CD14-positive monocyte (primary cell): Measurements from ENCODE around the gene TNFSF10. TPM values are rescaled to one million over a fixed set of nuclear protein-coding genes. Genes with fewer than 3 reads are reported as not detected.

ENCODE experiments used
- DNase-seq, 3 donors: peaks; one replicate each; pipeline ENCODE4 v3.0.0-alpha.2; 2011 to 2022
- H2AFZ ChIP-seq: 2 replicates; pipeline ENCODE4 v1.6.0; 2012; ENCODE audit warnings: mild to moderate bottlenecking, low read depth, low read length, inconsistent platforms; ENCODE audit not compliant: insufficient read depth, poor library complexity, severe bottlenecking
- H3K27ac ChIP-seq, 2 donors: 1 replicate in 1 of 2; 2 replicates in 1 of 2; pipeline ENCODE4 v1.5.1; 2012 to 2013; ENCODE audit warnings: low read length in 2 of 2, control low read depth in 1 of 2, inconsistent platforms in 1 of 2, low read depth in 1 of 2, mild to moderate bottlenecking in 1 of 2
- H3K27me3 ChIP-seq, 2 donors: one replicate each; pipeline versions ENCODE4 v1.6.0 to v1.6.1; 2011 to 2013; ENCODE audit warnings: low read length in 2 of 2; ENCODE audit not compliant: control insufficient read depth in 2 of 2, insufficient read depth in 2 of 2
- H3K36me3 ChIP-seq, 2 donors: replicated peaks in 1 of 2; 1 replicate in 1 of 2; 2 replicates in 1 of 2; pipeline versions ENCODE4 v1.5.1 to v1.6.1; 2012 to 2013; ENCODE audit warnings: low read length in 2 of 2, control low read depth in 1 of 2, inconsistent platforms in 1 of 2, mild to moderate bottlenecking in 1 of 2; ENCODE audit not compliant: insufficient read depth in 2 of 2, control insufficient read depth in 1 of 2
- H3K4me1 ChIP-seq, 2 donors: 1 replicate in 1 of 2; 2 replicates in 1 of 2; pipeline versions ENCODE4 v1.5.1 to v1.6.1; 2012 to 2013; ENCODE audit warnings: low read length in 2 of 2, control low read depth in 1 of 2, inconsistent platforms in 1 of 2, mild to moderate bottlenecking in 1 of 2, moderate library complexity in 1 of 2; ENCODE audit not compliant: insufficient read depth in 2 of 2, control insufficient read depth in 1 of 2
- H3K4me2 ChIP-seq: replicated peaks from 2 replicates; pipeline ENCODE3; 2012; ENCODE audit warnings: low read length, moderate library complexity, mild to moderate bottlenecking; ENCODE audit not compliant: poor library complexity, severe bottlenecking; ENCODE audit errors: extremely low read depth
- H3K4me3 ChIP-seq, 3 experiments: fragments of 200-600 bp in 1 of 3; sonication (generic) in 1 of 3; replicated peaks in 1 of 3; 1 replicate in 2 of 3; 2 replicates in 1 of 3; pipeline ENCODE4 v1.5.1; 2011 to 2013; ENCODE audit warnings: low read length in 3 of 3, mild to moderate bottlenecking in 3 of 3, control low read depth in 2 of 3, low read depth in 2 of 3, inconsistent platforms in 1 of 3, moderate library complexity in 1 of 3
- H3K79me2 ChIP-seq: 2 replicates; pipeline ENCODE4 v1.6.0; 2012; ENCODE audit warnings: mild to moderate bottlenecking, control low read depth, inconsistent platforms, low read length, moderate library complexity; ENCODE audit not compliant: insufficient read depth
- H3K9ac ChIP-seq: 2 replicates; pipeline ENCODE4 v1.6.0; 2017; ENCODE audit warnings: low read length, mild to moderate bottlenecking; ENCODE audit not compliant: insufficient read depth, poor library complexity, severe bottlenecking
- H3K9me3 ChIP-seq, 2 donors: replicated peaks in 1 of 2; 1 replicate in 1 of 2; 2 replicates in 1 of 2; pipeline versions ENCODE4 v1.5.1 to v1.6.1; 2012 to 2013; ENCODE audit warnings: low read length in 2 of 2, control low read depth in 1 of 2; ENCODE audit not compliant: control insufficient read depth in 1 of 2, insufficient read depth in 1 of 2
- H4K20me1 ChIP-seq: 2 replicates; pipeline ENCODE4 v1.6.0; 2012; ENCODE audit warnings: mild to moderate bottlenecking, low read length, control low read depth, moderate library complexity; ENCODE audit not compliant: insufficient read depth
- H3K27ac Mint-ChIP-seq, 7 donors: one replicate each; pipeline ENCODE4 v1.8.0; 2020; ENCODE audit warnings: mild to moderate bottlenecking in 7 of 7, mixed read lengths in 7 of 7, moderate library complexity in 6 of 7, inconsistent platforms in 2 of 7
- H3K27me3 Mint-ChIP-seq, 3 donors: one replicate each; pipeline ENCODE4 v1.8.0; 2021 to 2022; ENCODE audit warnings: low read depth in 3 of 3, mild to moderate bottlenecking in 3 of 3, mixed read lengths in 3 of 3, moderate library complexity in 3 of 3, inconsistent platforms in 1 of 3
- H3K36me3 Mint-ChIP-seq, 2 donors: one replicate each; pipeline ENCODE4 v1.8.0; 2020; ENCODE audit warnings: mixed read lengths in 2 of 2, inconsistent platforms in 1 of 2, mild to moderate bottlenecking in 1 of 2
- H3K4me1 Mint-ChIP-seq: one replicate; pipeline ENCODE4 v1.8.0; 2020; ENCODE audit warnings: mild to moderate bottlenecking, mixed read lengths
- H3K4me3 Mint-ChIP-seq, 2 donors: one replicate each; pipeline ENCODE4 v1.8.0; 2020; ENCODE audit warnings: mild to moderate bottlenecking in 2 of 2, mixed read lengths in 2 of 2, moderate library complexity in 1 of 2
- H3K9me3 Mint-ChIP-seq, 7 donors: one replicate each; pipeline ENCODE4 v1.8.0; 2020 to 2022; ENCODE audit warnings: mixed read lengths in 7 of 7, mild to moderate bottlenecking in 6 of 7, moderate library complexity in 6 of 7, inconsistent platforms in 2 of 7
- CTCF ChIP-seq: fragments of 200-600 bp; IDR thresholded peaks from one replicate; pipeline ENCODE4 v1.8.0; 2022; ENCODE audit warnings: antibody characterized with exemption, mild to moderate bottlenecking
- WGBS: methylation state at CpG from one replicate; pipeline ENCODE4 v1.1.5; 2013; ENCODE audit warnings: missing lambda C conversion rate; ENCODE audit not compliant: insufficient coverage; 5-methylcytosine and 5-hydroxymethylcytosine counted together
- intact Hi-C, 2 donors: fragments of 100-400 bp; cut with micrococcal nuclease; formaldehyde crosslinking; loops; one replicate each; pipeline versions ENCODE4 v1.15.0 to v1.15.1; 2023
- polyA plus RNA-seq, 3 donors: library from polyadenylated mRNA; depleted of rRNA in 1 of 3; unstranded in 2 of 3; stranded (reverse) in 1 of 3; fragments of 300-500 nt in 2 of 3; fragments of >200 nt in 1 of 3; fragmentation: Illumina TruSeq in 2 of 3; gene quantifications; 1 replicate in 2 of 3; 2 replicates in 1 of 3; pipeline ENCODE4 v1.2.3, GENCODE V29; 2012 to 2021

Gene TNFSF10
- polyA plus RNA-seq, 3 donors: 146 to 293 (median 264) TPM

- peaks cover 100% of the 10 kb centered on the region for H3K79me2 ChIP-seq
- TF ChIP-seq CTCF: no peak
- peak in 1 of 3 donors; percentile 22 for DNase-seq
- no CpG with 5 or more reads among the region's 2 CpGs for WGBS
- peaks cover 59 to 75% of the 10 kb centered on the region in 2 donors for H3K4me1 ChIP-seq
- no peak overlapping the region for H2AFZ ChIP-seq
- peaks cover 51 to 55% of the 10 kb centered on the region in 2 donors for H3K36me3 Mint-ChIP-seq
- no peaks in the 10 kb centered on the region for H3K27me3 Mint-ChIP-seq
- H3K27me3 ChIP-seq: no peaks in the 10 kb centered on the region
- H3K4me3 Mint-ChIP-seq: peak overlapping the region; percentile 91 to 95
- no peaks in the 10 kb centered on the region for H3K9me3 ChIP-seq
- H4K20me1 ChIP-seq: peaks cover 89% of the 10 kb centered on the region
- peak overlapping the region in 5 of 7 donors; percentile 57 to 82 (median 61) for H3K27ac Mint-ChIP-seq
- H3K4me3 ChIP-seq: peak overlapping the region; percentile 79 to 97 (median 95)
- peak overlapping the region; percentile 33 for H3K9ac ChIP-seq
- no peaks in the 10 kb centered on the region for H3K9me3 Mint-ChIP-seq
- H3K36me3 ChIP-seq: peaks cover 27 to 52% of the 10 kb centered on the region in 2 donors
- H3K4me1 Mint-ChIP-seq: peaks cover 77% of the 10 kb centered on the region
- intact Hi-C loops: loop anchor here in 1 of 2 donors (10.0 kb wide), 1 partner anchor 46 kb away; no protein-coding TSS in a partner anchor
- peak overlapping the region in 1 of 2 donors; percentile 84 for H3K27ac ChIP-seq
- H3K4me2 ChIP-seq: peak overlapping the region; percentile 87
Observed at GRCh38 chr3:172518929-172519640, 4.1 kb downstream of the TNFSF10 start.

GRCh38 chr3:172517859-172518466 is 5.3 kb downstream of the TNFSF10 start:
- Histone ChIP-seq H4K20me1 (peaks cover 97% of the 10 kb centered on the region), H3K4me3 (peak overlapping the region in 2 of 3 experiments; percentile 8 to 95), H3K36me3 (peaks cover 36 to 63% of the 10 kb centered on the region in 2 donors), H2AFZ (no peak overlapping the region), H3K79me2 (peaks cover 100% of the 10 kb centered on the region), H3K9ac (peak overlapping the region; percentile 11), H3K27me3 (no peaks in the 10 kb centered on the region), H3K9me3 (no peaks in the 10 kb centered on the region), H3K4me1 (peaks cover 63 to 78% of the 10 kb centered on the region in 2 donors), H3K27ac (peak overlapping the region; percentile 2 to 84), H3K4me2 (peak overlapping the region; percentile 87)
- intact Hi-C loops: loop anchor here in 1 of 2 donors (10.0 kb wide), 1 partner anchor 47 kb away; no protein-coding TSS in a partner anchor
- Mint-ChIP-seq H3K27me3 (no peaks in the 10 kb centered on the region), H3K27ac (peak overlapping the region; percentile 79 to 91 (median 86)), H3K9me3 (no peaks in the 10 kb centered on the region), H3K36me3 (peaks cover 62 to 66% of the 10 kb centered on the region in 2 donors), H3K4me3 (peak overlapping the region; percentile 75 to 91), H3K4me1 (peaks cover 80% of the 10 kb centered on the region)
- TF ChIP-seq CTCF: no peak
- 100% methylated on average over 2 of the region's 8 CpGs for WGBS
- DNase-seq: peak in 2 of 3 donors; percentile 23 to 30
